RWPE1 (cell line): ENCODE data around the gene KRT7.

ENCODE experiments used
- CTCF ChIA-PET: fragments of 350-600 bp; sonication (Branson Sonifier 250); formaldehyde crosslinking; extraction: SDS; loops from one replicate; lab custom pipeline; 2021; lab: Yijun Ruan, JAX
- POLR2A ChIA-PET: fragments of 400-600 bp; formaldehyde crosslinking; extraction: SDS; loops from one replicate; lab custom pipeline; 2020; ENCODE audit warnings: antibody characterized with exemption; ENCODE audit not compliant: low non-redundant PET; lab: Yijun Ruan, JAX
- DNase-seq: peaks from one replicate; pipeline ENCODE4 v3.0.0; 2012; ENCODE audit warnings: low spot score
- H3K27ac ChIP-seq: fragments of 450-650 bp; 2 replicates; pipeline ENCODE4 v1.5.1; 2017
- CTCF ChIP-seq: fragments of 450-650 bp; conservative IDR thresholded peaks from 2 replicates; pipeline ENCODE4 v1.5.1; 2017; ENCODE audit warnings: low read depth, mild to moderate bottlenecking

The KRT7 gene

DNA sequence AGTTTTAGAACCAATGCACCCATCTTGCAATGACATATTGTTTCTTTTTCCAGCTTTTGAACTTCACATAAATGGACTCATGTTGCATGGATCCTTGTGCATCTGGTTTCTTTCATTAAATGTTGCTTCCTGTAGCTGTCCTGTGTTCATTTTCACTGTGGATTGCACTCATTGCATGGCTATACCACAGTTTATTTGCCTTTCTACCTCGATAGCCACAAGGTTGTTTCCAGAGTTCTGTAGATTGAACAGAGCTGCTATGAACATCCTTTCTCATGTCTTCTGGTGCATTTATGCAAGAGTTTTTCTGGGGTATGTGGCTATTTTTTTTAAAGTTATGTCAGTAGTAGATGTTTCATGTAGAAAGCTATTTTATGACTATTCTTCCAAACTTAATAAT, 61.8 kb downstream of the KRT7 start:
- POLR2A ChIA-PET = no interaction called here
- no peak for DNase-seq
- CTCF ChIA-PET = interaction anchor here (0.9 kb wide), 1 partner anchor 33 kb away, joined by 3 read pairs; no protein-coding TSS in a partner anchor
- no peak overlapping the region for H3K27ac ChIP-seq
- no peak for TF ChIP-seq CTCF

DNA sequence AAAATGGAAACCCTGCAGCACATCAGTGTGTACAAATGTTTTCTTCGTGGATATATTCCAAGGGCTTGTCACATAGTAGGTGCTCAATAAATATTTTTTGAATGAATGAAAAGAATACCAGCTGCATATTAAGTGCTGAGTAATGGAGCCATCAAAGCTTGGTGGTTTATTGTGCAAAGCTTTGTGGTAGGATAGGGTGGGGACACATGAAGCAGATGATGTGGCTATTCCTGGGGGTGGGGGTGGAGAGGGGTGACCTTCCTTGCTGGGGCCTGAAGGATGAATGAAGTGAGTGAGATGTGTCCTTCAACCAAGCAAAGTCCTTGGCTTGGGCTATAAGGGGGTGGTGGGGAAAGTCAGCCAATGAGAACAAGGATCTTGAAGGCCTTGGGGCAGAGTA, 62.6 kb downstream of the KRT7 start:
- no peak overlapping the region for H3K27ac ChIP-seq
- DNase-seq = no peak
- TF ChIP-seq CTCF = no peak
- POLR2A ChIA-PET = no interaction called here
- CTCF ChIA-PET = interaction anchor here (0.6 to 1.0 kb wide), 3 partner anchors 16 to 794 kb away, joined by 3 read pairs; no protein-coding TSS in a partner anchor

DNA sequence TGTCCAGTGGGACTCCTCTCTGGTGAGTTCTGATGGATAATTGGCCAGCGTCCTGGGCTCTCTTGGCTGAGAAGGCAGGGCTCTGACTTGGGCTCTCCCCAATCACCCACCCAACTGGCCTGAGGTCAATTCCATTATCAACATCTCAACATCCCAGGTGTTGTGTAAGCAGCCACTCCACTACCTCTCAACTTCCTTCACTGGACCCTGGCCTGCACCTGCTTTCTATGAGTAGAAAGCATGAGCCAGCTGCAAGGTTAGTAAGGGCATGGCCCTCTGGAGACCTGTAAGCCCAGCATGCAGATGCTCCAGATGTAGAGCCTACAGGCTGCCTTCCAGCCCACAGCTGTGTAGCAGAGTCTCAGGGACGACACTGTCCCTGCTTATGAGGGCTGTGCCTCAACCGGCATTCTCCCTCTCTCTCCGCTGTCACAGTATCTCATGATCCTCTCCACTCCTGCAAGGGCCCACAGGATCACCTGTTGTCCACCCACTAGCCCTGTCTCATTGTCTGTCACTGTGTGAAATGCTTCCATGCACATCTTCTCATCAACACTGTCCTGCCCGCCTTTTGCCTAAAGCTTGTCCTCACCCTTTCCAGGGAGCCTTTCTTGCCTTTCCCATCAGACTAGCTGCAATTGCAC, 63.7 kb downstream of the KRT7 start:
- TF ChIP-seq CTCF = no peak
- ChIA-PET POLR2A (no interaction called here), CTCF (interaction anchor here (0.7 kb wide), 1 partner anchor 10 kb away, joined by 3 read pairs; no protein-coding TSS in a partner anchor)
- no peak overlapping the region for H3K27ac ChIP-seq
- no peak for DNase-seq
